Lung (tissue), 12 donors: ENCODE data around the gene NCAM1. TPM values are rescaled to one million over a fixed set of nuclear protein-coding genes. Genes with fewer than 3 reads are reported as not detected.
A peak's percentile ranks its signal among the peaks of the same experiment; 100 is the strongest.

Experiments
- ATAC-seq: fragments of 200-7000 bp; cut with Tn5 transposase; one replicate; pipeline ENCODE4 v1.9.1; 2020; ENCODE audit warnings: moderate number of reproducible peaks; ENCODE audit not compliant: insufficient read depth, low FRiP score
- DNase-seq, 3 donors: peaks; one replicate each; pipeline ENCODE4 v3.0.0-alpha.2; 2013 to 2017
- H3K27ac ChIP-seq, 2 donors: one replicate each; pipeline ENCODE4 v1.5.1; 2013; ENCODE audit warnings: mild to moderate bottlenecking in 2 of 2, moderate library complexity in 2 of 2, control low read depth in 1 of 2, inconsistent platforms in 1 of 2, low read depth in 1 of 2, low read length in 1 of 2
- H3K27me3 ChIP-seq, 3 donors: one replicate each; pipeline ENCODE4 v1.5.1; 2013; ENCODE audit warnings: low read length in 2 of 3; ENCODE audit not compliant: control insufficient read depth in 3 of 3, insufficient read depth in 3 of 3
- H3K36me3 ChIP-seq, 4 donors: one replicate each; pipeline ENCODE4 v1.5.1; 2013; ENCODE audit warnings: low read length in 4 of 4, mild to moderate bottlenecking in 1 of 4, moderate library complexity in 1 of 4; ENCODE audit not compliant: control insufficient read depth in 4 of 4, insufficient read depth in 4 of 4
- H3K4me1 ChIP-seq, 5 donors: one replicate each; pipeline ENCODE4 v1.5.1; 2013; ENCODE audit warnings: low read length in 5 of 5, mild to moderate bottlenecking in 2 of 5, moderate library complexity in 1 of 5; ENCODE audit not compliant: control insufficient read depth in 5 of 5, insufficient read depth in 5 of 5
- H3K4me3 ChIP-seq: one replicate; pipeline ENCODE4 v1.5.1; 2013; ENCODE audit warnings: mild to moderate bottlenecking, control low read depth, moderate library complexity
- H3K9ac ChIP-seq, 2 donors: one replicate each; pipeline ENCODE4 v1.5.1; 2013; ENCODE audit warnings: low read length in 2 of 2, control low read depth in 1 of 2; ENCODE audit not compliant: insufficient read depth in 1 of 2
- H3K9me3 ChIP-seq, 4 donors: one replicate each; pipeline ENCODE4 v1.5.1; 2013; ENCODE audit warnings: low read length in 3 of 4, mild to moderate bottlenecking in 1 of 4, moderate library complexity in 1 of 4; ENCODE audit not compliant: control insufficient read depth in 4 of 4, insufficient read depth in 3 of 4
- WGBS, 2 donors: extraction: QIAGEN DNeasy Blood & Tissue Kit; methylation state at CpG; one replicate each; pipeline ENCODE4 v1.1.7; 2013; 5-methylcytosine and 5-hydroxymethylcytosine counted together
- polyA plus RNA-seq, 2 donors: library from polyadenylated mRNA; stranded (reverse); fragments of 200-250 nt; gene quantifications; one replicate each; pipeline ENCODE4 v1.2.1, GENCODE V29; 2013
- total RNA-seq, 2 donors: library from RNA; depleted of rRNA in 1 of 2; stranded (reverse); fragments of >200 nt in 1 of 2; gene quantifications; one replicate each; pipeline ENCODE4 v1.2.1, GENCODE V29; 2014 to 2021
- TF ChIP-seq, protein P1 (sequence below): IDR thresholded peaks from 2 replicates; pipeline ENCODE4 v1.5.1; 2012; ENCODE audit warnings: mild to moderate bottlenecking; ENCODE audit errors: control extremely low read depth, extremely low read depth
- donor health status: control.
- donor health status: control.
- donor health status: Bipolar disorder and iron deficiency.
- donor health status: healthy.
- donor health status: DM: yes; HTN: yes; CAD: no.

NCAM1 gene
- total and polyA plus RNA-seq, 4 donors: 0.28 to 36.5 (median 2.4) TPM

DNA sequence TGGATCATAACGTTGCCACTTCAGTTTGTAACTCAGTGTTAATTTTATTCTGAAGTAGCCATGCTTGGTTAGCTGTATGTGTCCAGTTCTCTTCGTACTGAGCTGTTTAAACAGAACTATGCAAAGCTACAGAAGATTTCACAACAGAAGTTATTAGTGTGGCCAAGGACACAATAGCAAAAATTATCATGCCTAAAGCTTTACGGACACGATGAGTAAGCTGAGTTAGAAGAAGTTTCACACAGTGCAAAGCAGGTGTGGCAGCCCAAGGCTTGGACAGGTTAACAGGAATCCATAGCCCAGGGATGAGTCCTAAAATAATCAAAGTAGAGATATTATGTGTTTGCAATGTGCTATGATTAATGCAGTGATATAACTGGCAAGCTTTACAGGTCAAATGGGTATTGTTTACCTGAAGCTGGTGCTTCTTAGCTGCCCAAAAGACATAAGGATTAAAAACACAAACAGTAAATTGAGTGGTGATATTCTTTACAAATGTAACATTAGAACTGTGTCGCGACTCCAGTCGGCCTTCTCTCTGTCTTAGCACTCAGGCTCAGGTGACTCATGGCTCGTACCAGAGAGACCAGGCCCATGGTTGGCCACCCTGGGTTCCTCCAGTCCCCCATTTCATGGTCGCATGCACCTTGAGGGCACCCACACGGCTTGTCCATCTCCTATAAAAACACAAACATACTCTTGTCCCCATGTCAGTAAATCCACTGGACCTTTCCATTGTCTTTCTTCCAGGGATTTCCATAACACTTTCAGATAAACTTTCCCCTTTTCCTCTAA is 35.5 kb upstream of the NCAM1 start:
- 76 to 78% methylated on average over 10 of the region's 10 CpGs for WGBS, 2 donors

DNA sequence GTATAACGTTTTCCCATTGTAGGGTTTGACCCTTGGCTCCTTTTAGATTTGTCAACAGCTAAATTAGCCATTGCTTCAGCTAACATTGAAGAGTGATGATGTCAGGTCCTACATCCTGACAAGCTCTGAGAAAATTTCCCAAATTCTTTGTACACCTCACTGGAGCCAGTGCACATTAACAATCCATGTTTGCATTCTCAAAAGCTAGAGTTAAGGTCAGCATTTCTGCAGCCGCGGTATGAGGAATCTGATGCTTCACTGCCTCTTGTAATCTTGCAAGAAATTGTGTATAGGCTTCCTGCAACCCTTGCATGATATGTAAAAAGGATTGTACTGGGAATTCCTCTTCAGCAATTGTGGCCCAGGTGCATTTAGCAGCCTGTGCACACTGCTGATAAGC is 33.1 kb upstream of the NCAM1 start:
- H3K27ac ChIP-seq: no peak overlapping the region
- no peaks in the 10 kb centered on the region for H3K9me3 ChIP-seq
- H3K4me3 ChIP-seq: no peak overlapping the region
- H3K4me1 ChIP-seq: peaks cover 0 to 28% (median 3%) of the 10 kb centered on the region in 5 donors
- TF ChIP-seq, protein P1, sequence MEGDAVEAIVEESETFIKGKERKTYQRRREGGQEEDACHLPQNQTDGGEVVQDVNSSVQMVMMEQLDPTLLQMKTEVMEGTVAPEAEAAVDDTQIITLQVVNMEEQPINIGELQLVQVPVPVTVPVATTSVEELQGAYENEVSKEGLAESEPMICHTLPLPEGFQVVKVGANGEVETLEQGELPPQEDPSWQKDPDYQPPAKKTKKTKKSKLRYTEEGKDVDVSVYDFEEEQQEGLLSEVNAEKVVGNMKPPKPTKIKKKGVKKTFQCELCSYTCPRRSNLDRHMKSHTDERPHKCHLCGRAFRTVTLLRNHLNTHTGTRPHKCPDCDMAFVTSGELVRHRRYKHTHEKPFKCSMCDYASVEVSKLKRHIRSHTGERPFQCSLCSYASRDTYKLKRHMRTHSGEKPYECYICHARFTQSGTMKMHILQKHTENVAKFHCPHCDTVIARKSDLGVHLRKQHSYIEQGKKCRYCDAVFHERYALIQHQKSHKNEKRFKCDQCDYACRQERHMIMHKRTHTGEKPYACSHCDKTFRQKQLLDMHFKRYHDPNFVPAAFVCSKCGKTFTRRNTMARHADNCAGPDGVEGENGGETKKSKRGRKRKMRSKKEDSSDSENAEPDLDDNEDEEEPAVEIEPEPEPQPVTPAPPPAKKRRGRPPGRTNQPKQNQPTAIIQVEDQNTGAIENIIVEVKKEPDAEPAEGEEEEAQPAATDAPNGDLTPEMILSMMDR: no peak
- WGBS, 2 donors: 57 to 67% methylated on average over 3 of the region's 3 CpGs
- DNase-seq: peak in 2 of 3 donors; percentile 7 to 15
- H3K36me3 ChIP-seq: no peaks in the 10 kb centered on the region
- no peak for ATAC-seq
- no peaks in the 10 kb centered on the region for H3K27me3 ChIP-seq
- no peak overlapping the region for H3K9ac ChIP-seq

More for the DNA sequence above, 35.5 kb upstream of the NCAM1 start:
- H3K36me3 ChIP-seq: no peaks in the 10 kb centered on the region
- ATAC-seq: no peak
- H3K9ac ChIP-seq: no peak overlapping the region
- no peaks in the 10 kb centered on the region for H3K9me3 ChIP-seq
- H3K4me1 ChIP-seq: peaks cover 0 to 16% (median 3%) of the 10 kb centered on the region in 5 donors
- DNase-seq: peak in 2 of 3 donors; percentile 16 to 17
- TF ChIP-seq, protein P1: no peak
- no peak overlapping the region for H3K4me3 ChIP-seq
- no peaks in the 10 kb centered on the region for H3K27me3 ChIP-seq
- H3K27ac ChIP-seq: no peak overlapping the region

DNA sequence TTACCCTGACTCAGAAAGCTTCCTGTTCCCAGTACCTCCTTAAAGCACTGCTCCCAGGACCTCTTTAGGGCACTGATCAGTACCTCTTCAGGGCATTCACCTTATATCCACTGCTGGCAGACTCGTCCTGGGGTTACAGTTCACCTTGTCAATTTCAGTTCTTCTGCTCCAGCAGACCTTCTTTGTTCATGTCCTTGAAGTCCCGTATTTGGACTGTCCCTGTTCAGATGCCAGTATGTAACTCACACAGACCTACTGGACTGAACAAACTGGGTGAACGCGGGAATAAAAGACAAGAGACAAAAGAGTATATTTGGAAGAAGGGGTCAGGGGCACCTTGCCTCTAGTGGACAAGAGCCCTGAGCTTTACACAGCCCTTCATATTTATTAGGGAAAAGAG is 31.8 kb upstream of the NCAM1 start:
- 73 to 83% methylated on average over 4 of the region's 4 CpGs for WGBS, 2 donors
- DNase-seq (no peak), ATAC-seq (no peak)
- TF ChIP-seq, protein P1: no peak
- H3K9me3 ChIP-seq: no peaks in the 10 kb centered on the region
- H3K4me3 ChIP-seq: no peak overlapping the region
- H3K36me3 ChIP-seq: no peaks in the 10 kb centered on the region
- H3K4me1 ChIP-seq: peaks cover 0 to 25% (median 3%) of the 10 kb centered on the region in 5 donors
- no peaks in the 10 kb centered on the region for H3K27me3 ChIP-seq
- H3K27ac ChIP-seq: no peak overlapping the region
- H3K9ac ChIP-seq: no peak overlapping the region

DNA sequence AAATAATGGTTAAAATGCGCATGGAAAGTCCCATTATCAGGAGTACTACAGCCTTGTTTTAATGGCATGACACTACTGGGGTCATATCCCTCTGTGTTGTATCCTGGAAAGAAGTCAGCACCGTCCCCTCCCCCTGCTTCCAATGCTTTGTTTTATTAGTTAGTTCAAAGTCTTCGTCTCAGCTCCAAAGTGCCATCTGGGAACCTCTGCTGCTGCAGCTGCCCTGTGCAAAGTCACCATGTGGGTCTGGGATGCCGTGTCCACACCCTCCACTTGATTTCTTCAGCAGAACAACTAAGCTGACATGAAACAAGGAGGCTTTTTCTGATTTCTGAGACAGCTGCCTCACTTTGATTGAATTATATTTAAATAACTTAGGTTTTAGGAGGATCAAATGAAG is 29.5 kb upstream of the NCAM1 start:
- no peaks in the 10 kb centered on the region for H3K36me3 ChIP-seq
- H3K9me3 ChIP-seq: no peaks in the 10 kb centered on the region
- WGBS, 2 donors: 65 to 79% methylated on average over 4 of the region's 4 CpGs
- DNase-seq (peak; percentile 22 to 46 (median 39)), ATAC-seq (no peak)
- no peaks in the 10 kb centered on the region for H3K27me3 ChIP-seq
- TF ChIP-seq, protein P1: no peak
- no peak overlapping the region for H3K9ac ChIP-seq
- H3K4me3 ChIP-seq: no peak overlapping the region
- H3K27ac ChIP-seq: no peak overlapping the region
- peaks cover 0 to 11% (median 0%) of the 10 kb centered on the region in 5 donors for H3K4me1 ChIP-seq
